Keratinocyte (primary cell): ENCODE data around the gene VASH2. TPM values are rescaled to one million over a fixed set of nuclear protein-coding genes. Genes with fewer than 3 reads are reported as not detected.
"Not testable (repeated sequence)": the region's sequence is repeated elsewhere in the genome, so short reads cannot be mapped to it uniquely, and the experiment has no call there.

Source experiments
- DNase-seq: peaks from one replicate; pipeline ENCODE4 v3.0.0-alpha.2; 2011; ENCODE audit warnings: low read depth, missing footprints, low spot score
- FAIRE-seq: peaks from 2 replicates; lab custom pipeline; 2011; peaks lifted over from hg19 to GRCh38; lab: Jason Lieb, UNC
- H2AFZ ChIP-seq: 2 replicates; pipeline ENCODE4 v1.6.0; 2012; ENCODE audit warnings: low read length, control low read depth, inconsistent platforms; ENCODE audit not compliant: control insufficient read depth
- H3K27ac ChIP-seq: 2 replicates; pipeline ENCODE4 v1.5.1; 2011; ENCODE audit warnings: low read length; ENCODE audit not compliant: control insufficient read depth, insufficient read depth
- H3K27me3 ChIP-seq: 3 replicates; pipeline ENCODE4 v1.6.0; 2011; ENCODE audit warnings: low read length; ENCODE audit not compliant: control insufficient read depth, insufficient read depth; ENCODE audit errors: extremely low read depth
- H3K36me3 ChIP-seq, 2 experiments: 2 replicates in 1 of 2; 3 replicates in 1 of 2; pipeline ENCODE4 v1.5.1; 2011; ENCODE audit warnings: low read length in 2 of 2, mild to moderate bottlenecking in 1 of 2; ENCODE audit not compliant: control insufficient read depth in 2 of 2, insufficient read depth in 2 of 2; ENCODE audit errors: extremely low read depth in 1 of 2
- H3K4me1 ChIP-seq: 3 replicates; pipeline ENCODE4 v1.5.1; 2011; ENCODE audit warnings: low read length; ENCODE audit not compliant: control insufficient read depth, insufficient read depth; ENCODE audit errors: extremely low read depth
- H3K4me2 ChIP-seq: 3 replicates; pipeline ENCODE4 v1.6.0; 2011; ENCODE audit warnings: low read depth, low read length; ENCODE audit not compliant: control insufficient read depth, insufficient read depth; ENCODE audit errors: extremely low read depth
- H3K4me3 ChIP-seq, 3 experiments: fragments of 200-600 bp in 1 of 3; sonication (generic) in 1 of 3; 2 replicates in 2 of 3; 3 replicates in 1 of 3; pipeline ENCODE4 v1.5.1; 2011 to 2016; ENCODE audit warnings: low read length in 3 of 3, mild to moderate bottlenecking in 3 of 3, control low read depth in 2 of 3, inconsistent platforms in 1 of 3, low read depth in 1 of 3, mixed read lengths in 1 of 3, mixed run types in 1 of 3, moderate library complexity in 1 of 3; ENCODE audit not compliant: control insufficient read depth in 2 of 3, insufficient read depth in 2 of 3; ENCODE audit errors: extremely low read depth in 1 of 3
- H3K79me2 ChIP-seq: 2 replicates; pipeline ENCODE4 v1.6.0; 2012; ENCODE audit warnings: low read length; ENCODE audit not compliant: control insufficient read depth, insufficient read depth
- H3K9ac ChIP-seq: 3 replicates; pipeline ENCODE4 v1.6.0; 2011; ENCODE audit warnings: low read length; ENCODE audit not compliant: control insufficient read depth, insufficient read depth; ENCODE audit errors: extremely low read depth
- H3K9me1 ChIP-seq: 3 replicates; pipeline ENCODE4 v1.6.0; 2011; ENCODE audit warnings: low read length; ENCODE audit not compliant: control insufficient read depth, insufficient read depth; ENCODE audit errors: extremely low read depth
- H3K9me3 ChIP-seq: 2 replicates; pipeline ENCODE4 v1.5.1; 2012; ENCODE audit warnings: low read depth, low read length; ENCODE audit not compliant: control insufficient read depth
- H4K20me1 ChIP-seq: 3 replicates; pipeline ENCODE4 v1.6.0; 2011; ENCODE audit warnings: low read length; ENCODE audit not compliant: control insufficient read depth, insufficient read depth; ENCODE audit errors: extremely low read depth
- EZH2 ChIP-seq: IDR thresholded peaks from one replicate; pipeline ENCODE4 v1.6.1; 2012; ENCODE audit warnings: inconsistent platforms, mild to moderate bottlenecking, low read length, moderate library complexity
- dilution Hi-C: fragments of 300-500 bp; cut with MboI; formaldehyde crosslinking; loops from one replicate; pipeline ENCODE4 v1.7.0; 2020; ENCODE audit warnings: low sequenced_read_pairs; ENCODE audit not compliant: extremely low pct_ligation_motif_present
- polyA plus RNA-seq, 5 experiments: library from polyadenylated mRNA; depleted of rRNA in 3 of 5; stranded (reverse) in 3 of 5; stranded (forward) in 1 of 5; unstranded in 1 of 5; fragments of >200 nt; gene quantifications; 1 replicate in 1 of 5; 2 replicates in 3 of 5; 3 replicates in 1 of 5; pipeline versions ENCODE4 v1.2.1 to v1.2.3, GENCODE V29; 2011 to 2012; ENCODE audit warnings: missing spikeins in 2 of 5, low read depth in 1 of 5, low replicate concordance in 1 of 5
- TF ChIP-seq, protein P1 (sequence below), 3 experiments: IDR thresholded peaks in 1 of 3; conservative IDR thresholded peaks in 1 of 3; optimal IDR thresholded peaks in 1 of 3; 2 replicates in 2 of 3; 3 replicates in 1 of 3; pipeline versions ENCODE3 to v1.5.1; 2011; ENCODE audit warnings: low read length in 3 of 3, mild to moderate bottlenecking in 3 of 3, moderate library complexity in 2 of 3, control low read depth in 1 of 3, inconsistent platforms in 1 of 3; ENCODE audit not compliant: insufficient read depth in 2 of 3; ENCODE audit errors: extremely low read depth in 1 of 3

Gene VASH2
- polyA plus RNA-seq, 1 donor (not counting 4 experiments of a cell fraction or from before 2014, with no cell fraction given): 0.04 TPM

DNA sequence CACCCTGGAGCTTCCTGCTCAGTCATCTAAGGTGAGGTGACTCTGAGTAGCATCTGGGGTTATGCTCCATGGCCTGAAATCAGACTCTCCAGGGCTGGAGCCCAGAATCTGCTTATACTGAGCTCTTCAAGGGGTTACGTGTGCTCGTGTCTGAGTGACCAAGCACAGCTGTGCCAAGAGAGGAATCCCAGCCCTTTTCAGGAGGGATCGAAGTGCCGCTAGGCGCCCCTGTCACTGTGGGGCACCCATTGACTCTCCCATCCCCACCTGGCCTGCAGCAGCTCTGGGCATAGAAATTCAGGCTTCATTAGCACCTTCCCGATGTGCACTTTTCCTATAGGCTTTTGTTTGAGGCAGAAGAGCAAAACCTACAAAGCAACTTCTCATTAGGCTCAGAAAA, 13.8 kb downstream of the VASH2 start:
- dilution Hi-C loops: no loop called here
- H3K79me2 ChIP-seq: no peaks in the 10 kb centered on the region
- no peak for FAIRE-seq

GRCh38 chr1:212964993-212965392, 14.7 kb downstream of the VASH2 start:
- H3K27me3 ChIP-seq: peaks cover 17% of the 10 kb centered on the region
- FAIRE-seq, H3K4me2 ChIP-seq, H3K79me2 ChIP-seq, H3K4me1 ChIP-seq, H4K20me1 ChIP-seq, dilution Hi-C loops, H3K27ac ChIP-seq, DNase-seq, H3K9me1 ChIP-seq, H3K9ac ChIP-seq, H2AFZ ChIP-seq, H3K9me3 ChIP-seq, H3K4me3 ChIP-seq, H3K36me3 ChIP-seq: not testable (repeated sequence)

More for the DNA sequence above, 13.8 kb downstream of the VASH2 start:
- no peaks in the 10 kb centered on the region for H3K4me1 ChIP-seq
- no peak overlapping the region for H3K4me3 ChIP-seq
- no peaks in the 10 kb centered on the region for H3K9me3 ChIP-seq
- H3K27ac ChIP-seq: no peak overlapping the region
- no peaks in the 10 kb centered on the region for H4K20me1 ChIP-seq
- no peak overlapping the region for H3K4me2 ChIP-seq
- TF ChIP-seq, protein P1, sequence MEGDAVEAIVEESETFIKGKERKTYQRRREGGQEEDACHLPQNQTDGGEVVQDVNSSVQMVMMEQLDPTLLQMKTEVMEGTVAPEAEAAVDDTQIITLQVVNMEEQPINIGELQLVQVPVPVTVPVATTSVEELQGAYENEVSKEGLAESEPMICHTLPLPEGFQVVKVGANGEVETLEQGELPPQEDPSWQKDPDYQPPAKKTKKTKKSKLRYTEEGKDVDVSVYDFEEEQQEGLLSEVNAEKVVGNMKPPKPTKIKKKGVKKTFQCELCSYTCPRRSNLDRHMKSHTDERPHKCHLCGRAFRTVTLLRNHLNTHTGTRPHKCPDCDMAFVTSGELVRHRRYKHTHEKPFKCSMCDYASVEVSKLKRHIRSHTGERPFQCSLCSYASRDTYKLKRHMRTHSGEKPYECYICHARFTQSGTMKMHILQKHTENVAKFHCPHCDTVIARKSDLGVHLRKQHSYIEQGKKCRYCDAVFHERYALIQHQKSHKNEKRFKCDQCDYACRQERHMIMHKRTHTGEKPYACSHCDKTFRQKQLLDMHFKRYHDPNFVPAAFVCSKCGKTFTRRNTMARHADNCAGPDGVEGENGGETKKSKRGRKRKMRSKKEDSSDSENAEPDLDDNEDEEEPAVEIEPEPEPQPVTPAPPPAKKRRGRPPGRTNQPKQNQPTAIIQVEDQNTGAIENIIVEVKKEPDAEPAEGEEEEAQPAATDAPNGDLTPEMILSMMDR (optimal IDR thresholded peaks at IDR 0.05 in 1 of 3, IDR thresholded peaks at IDR 0.05 in 1 of 3, conservative IDR thresholded peaks at IDR 0.05 in 1 of 3; ENCODE audit: extremely low read depth in 1 of 3, insufficient read depth in 2 of 3, low read length in 3 of 3): no peak
- no peak for TF ChIP-seq EZH2
- no peak overlapping the region for H3K9ac ChIP-seq
- peaks cover 17% of the 10 kb centered on the region for H3K27me3 ChIP-seq
- DNase-seq: no peak
- no peaks in the 10 kb centered on the region for H3K36me3 ChIP-seq
- no peak overlapping the region for H2AFZ ChIP-seq
- no peaks in the 10 kb centered on the region for H3K9me1 ChIP-seq

GRCh38 chr1:212966616-212967015, 16.3 kb downstream of the VASH2 start:
- H2AFZ ChIP-seq: no peak overlapping the region
- H3K9me1 ChIP-seq: no peaks in the 10 kb centered on the region
- no peak overlapping the region for H3K9ac ChIP-seq
- no peak for DNase-seq
- peaks cover 17% of the 10 kb centered on the region for H3K27me3 ChIP-seq
- dilution Hi-C loops: no loop called here
- no peak overlapping the region for H3K4me2 ChIP-seq
- no peaks in the 10 kb centered on the region for H3K9me3 ChIP-seq
- peaks cover 3% of the 10 kb centered on the region for H4K20me1 ChIP-seq
- no peak overlapping the region for H3K4me3 ChIP-seq
- TF ChIP-seq, protein P1 (optimal IDR thresholded peaks at IDR 0.05 in 1 of 3, IDR thresholded peaks at IDR 0.05 in 1 of 3, conservative IDR thresholded peaks at IDR 0.05 in 1 of 3; ENCODE audit: extremely low read depth in 1 of 3, insufficient read depth in 2 of 3, low read length in 3 of 3): no peak
- no peak for TF ChIP-seq EZH2
- no peak for FAIRE-seq
- no peak overlapping the region for H3K27ac ChIP-seq
- H3K79me2 ChIP-seq: no peaks in the 10 kb centered on the region
- H3K36me3 ChIP-seq: no peaks in the 10 kb centered on the region
- H3K4me1 ChIP-seq: no peaks in the 10 kb centered on the region
